Activated CD8-positive, alpha-beta T cell treated with anti-CD3 and anti-CD28 coated beads for 36 hours (primary cell): ENCODE results near the gene KRI1. TPM values are rescaled to one million over a fixed set of nuclear protein-coding genes. Genes with fewer than 3 reads are reported as not detected.

Experiments used
- ATAC-seq: fragments of 200-7000 bp; cut with Tn5 transposase; one replicate; pipeline ENCODE4 v1.10.0; 2021; ENCODE audit warnings: mild to moderate bottlenecking, moderate library complexity
- CTCF ChIA-PET: fragments of 350-600 bp; sonication (Branson Sonifier 250); formaldehyde crosslinking; loops from one replicate; lab custom pipeline; 2021; ENCODE audit warnings: antibody characterized with exemption; lab: Charles Lee
- POLR2A ChIA-PET: fragments of 350-600 bp; sonication (Branson Sonifier 250); formaldehyde crosslinking; loops from one replicate; lab custom pipeline; 2021; ENCODE audit warnings: antibody characterized with exemption; lab: Charles Lee
- DNase-seq: peaks from one replicate; pipeline ENCODE4 v3.0.0-alpha.2; 2020
- H3K27ac Mint-ChIP-seq: one replicate; pipeline ENCODE4 v1.8.0; 2021; ENCODE audit warnings: mild to moderate bottlenecking, mixed read lengths
- H3K27me3 Mint-ChIP-seq: one replicate; pipeline ENCODE4 v1.8.0; 2021; ENCODE audit warnings: mixed read lengths
- H3K36me3 Mint-ChIP-seq: one replicate; pipeline ENCODE4 v1.8.0; 2021; ENCODE audit warnings: low read depth, mixed read lengths
- H3K4me1 Mint-ChIP-seq: one replicate; pipeline ENCODE4 v1.8.0; 2021; ENCODE audit warnings: low read depth, mixed read lengths
- H3K4me3 Mint-ChIP-seq: one replicate; pipeline ENCODE4 v1.8.0; 2021; ENCODE audit warnings: mild to moderate bottlenecking, moderate library complexity, mixed read lengths
- H3K9me3 Mint-ChIP-seq: one replicate; pipeline ENCODE4 v1.8.0; 2021; ENCODE audit warnings: mixed read lengths
- intact Hi-C: fragments of 100-400 bp; cut with micrococcal nuclease; formaldehyde crosslinking; loops from one replicate; pipeline ENCODE4 v1.10.0; 2022
- total RNA-seq, 2 experiments: library from RNA; stranded (reverse); gene quantifications; one replicate each; pipeline ENCODE4 v1.2.3, GENCODE V29; 2021
- TF ChIP-seq, protein P1 (sequence below): fragments of 200-600 bp; IDR thresholded peaks from one replicate; pipeline ENCODE4 v1.8.0; 2022; ENCODE audit warnings: antibody characterized with exemption, mild to moderate bottlenecking

The KRI1 gene
- total RNA-seq, 2 experiments from 2014 or later: 50.0 to 58.3 TPM

GRCh38 chr19:10555610-10555973 is 10.2 kb downstream of the KRI1 start:
- Mint-ChIP-seq H3K4me3 (no peak overlapping the region), H3K36me3 (peaks cover 71% of the 10 kb centered on the region), H3K27me3 (no peaks in the 10 kb centered on the region), H3K4me1 (peaks cover 59% of the 10 kb centered on the region), H3K9me3 (no peaks in the 10 kb centered on the region), H3K27ac (peak overlapping the region; percentile 92)
- intact Hi-C loops: no loop called here
- ChIA-PET CTCF (interaction anchor here (0.6 to 5.4 kb wide), 8 partner anchors 8 to 297 kb away, joined by 3 to 26 read pairs (median 4); no protein-coding TSS in a partner anchor), POLR2A (interaction anchor here (1.0 to 7.1 kb wide), 5 partner anchors 10 to 147 kb away, joined by 3 to 104 read pairs (median 7); partner anchors contain the start of genes CDKN2D, KRI1 and QTRT1)
- TF ChIP-seq, protein P1, sequence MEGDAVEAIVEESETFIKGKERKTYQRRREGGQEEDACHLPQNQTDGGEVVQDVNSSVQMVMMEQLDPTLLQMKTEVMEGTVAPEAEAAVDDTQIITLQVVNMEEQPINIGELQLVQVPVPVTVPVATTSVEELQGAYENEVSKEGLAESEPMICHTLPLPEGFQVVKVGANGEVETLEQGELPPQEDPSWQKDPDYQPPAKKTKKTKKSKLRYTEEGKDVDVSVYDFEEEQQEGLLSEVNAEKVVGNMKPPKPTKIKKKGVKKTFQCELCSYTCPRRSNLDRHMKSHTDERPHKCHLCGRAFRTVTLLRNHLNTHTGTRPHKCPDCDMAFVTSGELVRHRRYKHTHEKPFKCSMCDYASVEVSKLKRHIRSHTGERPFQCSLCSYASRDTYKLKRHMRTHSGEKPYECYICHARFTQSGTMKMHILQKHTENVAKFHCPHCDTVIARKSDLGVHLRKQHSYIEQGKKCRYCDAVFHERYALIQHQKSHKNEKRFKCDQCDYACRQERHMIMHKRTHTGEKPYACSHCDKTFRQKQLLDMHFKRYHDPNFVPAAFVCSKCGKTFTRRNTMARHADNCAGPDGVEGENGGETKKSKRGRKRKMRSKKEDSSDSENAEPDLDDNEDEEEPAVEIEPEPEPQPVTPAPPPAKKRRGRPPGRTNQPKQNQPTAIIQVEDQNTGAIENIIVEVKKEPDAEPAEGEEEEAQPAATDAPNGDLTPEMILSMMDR: peak; percentile 11
- no peak for DNase-seq
- ATAC-seq: no peak

GRCh38 chr19:10554760-10555609 is 10.8 kb downstream of the KRI1 start:
- intact Hi-C loops: no loop called here
- peaks cover 70% of the 10 kb centered on the region for H3K36me3 Mint-ChIP-seq
- TF ChIP-seq, protein P1: no peak
- CTCF ChIA-PET: interaction anchor here (0.6 to 5.4 kb wide), 13 partner anchors 9 to 297 kb away, joined by 3 to 26 read pairs (median 4); partner anchors contain the start of gene CDKN2D
- H3K4me3 Mint-ChIP-seq: peak overlapping the region; percentile 50
- H3K4me1 Mint-ChIP-seq: peaks cover 61% of the 10 kb centered on the region
- no peaks in the 10 kb centered on the region for H3K9me3 Mint-ChIP-seq
- no peaks in the 10 kb centered on the region for H3K27me3 Mint-ChIP-seq
- peak overlapping the region; percentile 92 for H3K27ac Mint-ChIP-seq
- DNase-seq (peak; percentile 51), ATAC-seq (no peak)
- POLR2A ChIA-PET: interaction anchor here (0.7 to 7.1 kb wide), 7 partner anchors 10 to 147 kb away, joined by 3 to 104 read pairs (median 4); partner anchors contain the start of genes CDKN2D, KRI1 and QTRT1

DNA sequence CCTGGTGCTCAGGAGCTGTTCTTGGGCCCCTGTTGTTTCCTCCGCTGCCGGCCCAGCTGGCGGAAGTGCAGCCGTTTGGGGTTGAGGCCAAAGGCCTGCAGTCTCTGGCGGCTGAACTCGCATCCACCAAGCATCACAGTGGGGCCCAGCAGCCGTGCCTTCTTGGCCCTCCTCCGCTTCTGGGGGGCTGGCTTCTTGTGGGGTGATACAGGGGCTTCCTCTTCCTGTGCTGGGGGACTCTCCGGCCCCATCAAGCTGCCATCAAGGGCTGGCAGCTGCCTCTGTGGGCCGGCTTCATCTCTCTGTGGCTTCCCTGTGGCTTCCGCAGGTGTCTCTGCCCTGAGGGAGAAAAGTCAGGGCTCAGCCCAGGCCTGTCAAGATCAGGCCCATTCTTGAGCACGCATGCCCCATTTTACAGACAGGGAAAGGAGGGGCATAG is 11.8 kb downstream of the KRI1 start:
- ChIA-PET POLR2A (interaction anchor here (0.7 to 7.1 kb wide), 11 partner anchors 9 to 148 kb away, joined by 3 to 104 read pairs (median 4); partner anchors contain the start of genes CDKN2D, KRI1 and QTRT1), CTCF (interaction anchor here (0.7 to 5.4 kb wide), 16 partner anchors 10 to 151 kb away, joined by 3 to 26 read pairs (median 6); partner anchors contain the start of genes CDC37, CDKN2D and QTRT1)
- no peaks in the 10 kb centered on the region for H3K9me3 Mint-ChIP-seq
- no peaks in the 10 kb centered on the region for H3K27me3 Mint-ChIP-seq
- TF ChIP-seq, protein P1: no peak
- peak overlapping the region; percentile 92 for H3K27ac Mint-ChIP-seq
- intact Hi-C loops: no loop called here
- peaks cover 61% of the 10 kb centered on the region for H3K4me1 Mint-ChIP-seq
- peak overlapping the region; percentile 50 for H3K4me3 Mint-ChIP-seq
- DNase-seq: peak; percentile 92
- peak; percentile 89 for ATAC-seq
- H3K36me3 Mint-ChIP-seq: peaks cover 65% of the 10 kb centered on the region

DNA sequence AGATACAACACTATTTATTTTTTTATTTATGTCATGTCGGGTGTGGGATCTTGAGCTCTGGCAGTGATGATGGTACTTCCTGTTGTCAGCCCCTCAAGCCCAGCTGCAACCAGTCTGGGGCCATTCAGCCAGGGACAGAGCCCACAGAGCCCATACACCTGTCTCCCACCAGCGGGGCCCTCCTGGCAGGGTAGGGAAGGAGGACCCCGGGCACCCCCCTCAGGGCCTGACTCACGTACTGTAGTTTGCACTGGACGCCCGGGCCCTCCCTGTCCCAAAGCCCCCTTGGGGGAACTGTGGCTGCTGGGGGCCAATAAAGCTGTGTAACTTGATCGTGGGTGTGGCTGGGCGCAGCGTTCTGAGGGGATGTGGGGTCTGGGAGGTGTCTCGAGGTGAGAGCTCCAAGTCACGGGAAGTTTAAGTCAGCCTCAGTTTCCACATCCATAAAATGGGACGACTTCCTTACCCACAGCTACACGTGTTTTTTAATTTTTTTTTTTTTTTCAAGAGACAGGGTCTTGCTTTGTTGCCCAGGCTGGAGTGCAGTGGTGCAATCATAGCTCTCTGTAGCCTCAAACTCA is 12.6 kb downstream of the KRI1 start:
- POLR2A ChIA-PET: interaction anchor here (0.7 to 7.1 kb wide), 12 partner anchors 8 to 165 kb away, joined by 3 to 104 read pairs (median 4); partner anchors contain the start of genes CDKN2D, DNM2, KRI1 and QTRT1
- intact Hi-C loops: no loop called here
- Mint-ChIP-seq H3K4me1 (peaks cover 58% of the 10 kb centered on the region), H3K4me3 (peak overlapping the region; percentile 32), H3K27ac (peak overlapping the region; percentile 92), H3K9me3 (no peaks in the 10 kb centered on the region), H3K27me3 (no peaks in the 10 kb centered on the region), H3K36me3 (peaks cover 65% of the 10 kb centered on the region)
- DNase-seq: peak; percentile 33
- TF ChIP-seq, protein P1: no peak
- CTCF ChIA-PET: interaction anchor here (0.7 to 5.4 kb wide), 18 partner anchors 9 to 293 kb away, joined by 3 to 26 read pairs (median 5); partner anchors contain the start of genes CDC37, CDKN2D, KEAP1 and QTRT1
- no peak for ATAC-seq
